GM10266 (cell line): ENCODE measurements around the gene STX11.

Source experiments
- DNase-seq: peaks from one replicate; pipeline ENCODE4 v3.0.0; 2012; ENCODE audit errors: extremely low spot score
- CTCF ChIP-seq: IDR thresholded peaks from 2 replicates; pipeline ENCODE4 v1.5.1; 2012; ENCODE audit warnings: mild to moderate bottlenecking, low read depth; ENCODE audit not compliant: control insufficient read depth, insufficient read depth; ENCODE audit errors: missing control alignments

STX11 gene

GRCh38 chr6:144190593-144190992, 40.3 kb downstream of the STX11 start:
- no peak for DNase-seq
- no peak for TF ChIP-seq CTCF

- no peak for TF ChIP-seq CTCF
- no peak for DNase-seq
Observed at GRCh38 chr6:144193181-144193580, 42.9 kb downstream of the STX11 start.

- no peak for TF ChIP-seq CTCF
Observed at GRCh38 chr6:144194293-144194810, 44.0 kb downstream of the STX11 start.

GRCh38 chr6:144195671-144196270, 45.5 kb downstream of the STX11 start:
- no peak for DNase-seq
- TF ChIP-seq CTCF, result no peak

More at GRCh38 chr6:144194293-144194810, 44.0 kb downstream of the STX11 start:
- DNase-seq, result no peak

- TF ChIP-seq CTCF, result no peak
- no peak for DNase-seq
Observed at GRCh38 chr6:144197919-144198318, 47.6 kb downstream of the STX11 start.

- no peak for TF ChIP-seq CTCF
- DNase-seq, result no peak
Observed at GRCh38 chr6:144202879-144203468, 52.7 kb downstream of the STX11 start.

- TF ChIP-seq CTCF, result no peak
- DNase-seq, result no peak
Observed at GRCh38 chr6:144211160-144211559, 60.8 kb downstream of the STX11 start.
